SIG-M5 (cell line): Measurements from ENCODE around the gene YIF1B.
A peak's percentile ranks its signal among the peaks of the same experiment; 100 is the strongest.

ENCODE experiments used
- DNase-seq: peaks from one replicate; lab custom pipeline; 2025; lab: John Stamatoyannopoulos, UW

Gene YIF1B

GRCh38 chr19:38335949-38336637 is 20.3 kb upstream of the YIF1B start:
- DNase-seq, result peak; percentile 61

GRCh38 chr19:38333245-38333644 is 17.5 kb upstream of the YIF1B start:
- no peak for DNase-seq

- DNase-seq, result no peak
Measured at GRCh38 chr19:38331728-38332127, 16.0 kb upstream of the YIF1B start.

GRCh38 chr19:38329651-38330050 is 13.9 kb upstream of the YIF1B start:
- no peak for DNase-seq

GRCh38 chr19:38326591-38326990 is 10.8 kb upstream of the YIF1B start:
- DNase-seq, result no peak

- no peak for DNase-seq
Measured at GRCh38 chr19:38324431-38324830, 8.7 kb upstream of the YIF1B start.

GRCh38 chr19:38323291-38323690 is 7.5 kb upstream of the YIF1B start:
- DNase-seq, result no peak

- no peak for DNase-seq
Measured at GRCh38 chr19:38321646-38322196, 6.0 kb upstream of the YIF1B start.

GRCh38 chr19:38320969-38321339 is 5.2 kb upstream of the YIF1B start:
- no peak for DNase-seq

- DNase-seq, result no peak
Measured at GRCh38 chr19:38319421-38320258, 3.9 kb upstream of the YIF1B start, which contains the start of gene KCNK6. Gene KCNK6 (plus strand): TSS chr19:38319845. CDS start chr19:38319951, 106 bp downstream.

- DNase-seq, result no peak
Measured at GRCh38 chr19:38318660-38319059, 2.9 kb upstream of the YIF1B start.

- no peak for DNase-seq
Measured at GRCh38 chr19:38317104-38317612, 1.4 kb upstream of the YIF1B start.

GRCh38 chr19:38316477-38317067 is 825 bp upstream of the YIF1B start:
- no peak for DNase-seq

- no peak for DNase-seq
Measured at GRCh38 chr19:38310986-38311385, 4.8 kb downstream of the YIF1B start.

- no peak for DNase-seq
Measured at GRCh38 chr19:38310279-38310670, 5.5 kb downstream of the YIF1B start.

GRCh38 chr19:38309615-38310278 is 6.0 kb downstream of the YIF1B start:
- DNase-seq, result no peak

GRCh38 chr19:38308926-38309614 is 6.7 kb downstream of the YIF1B start:
- no peak for DNase-seq

GRCh38 chr19:38308006-38308766 is 7.6 kb downstream of the YIF1B start:
- DNase-seq, result no peak

- no peak for DNase-seq
Measured at GRCh38 chr19:38307597-38307996, 8.2 kb downstream of the YIF1B start.

- DNase-seq, result no peak
Measured at GRCh38 chr19:38307076-38307475, 8.7 kb downstream of the YIF1B start.

- no peak for DNase-seq
Measured at GRCh38 chr19:38306236-38306635, 9.5 kb downstream of the YIF1B start.
